Measurements from ENCODE around the gene SLC22A1.
"Not testable (repeated sequence)": the region's sequence is repeated elsewhere in the genome, so short reads cannot be mapped to it uniquely, and the experiment has no call there.

Gene SLC22A1

DNA sequence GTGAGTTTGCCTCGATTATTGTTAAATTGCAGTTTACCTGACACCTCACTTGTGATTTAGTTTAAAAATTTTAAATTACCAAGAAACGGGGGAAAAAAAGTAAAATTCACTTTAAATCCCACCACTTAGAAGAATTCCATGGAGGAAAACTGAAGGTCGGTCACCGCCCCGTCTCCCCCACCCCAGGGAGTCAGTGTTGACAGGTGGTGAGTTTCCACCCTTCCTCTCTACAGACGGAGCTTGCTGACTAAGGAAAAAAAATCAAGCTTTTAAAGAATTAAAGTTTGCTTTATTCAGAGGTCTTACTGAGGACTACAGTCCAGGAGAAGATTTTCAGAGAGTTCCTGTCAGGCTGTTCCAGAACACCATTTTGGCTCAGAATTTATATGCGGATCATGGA, 42.3 kb downstream of the SLC22A1 start:
- H3K27ac ChIP-seq = no peak overlapping the region
- H3K4me3 ChIP-seq = no peak overlapping the region

DNA sequence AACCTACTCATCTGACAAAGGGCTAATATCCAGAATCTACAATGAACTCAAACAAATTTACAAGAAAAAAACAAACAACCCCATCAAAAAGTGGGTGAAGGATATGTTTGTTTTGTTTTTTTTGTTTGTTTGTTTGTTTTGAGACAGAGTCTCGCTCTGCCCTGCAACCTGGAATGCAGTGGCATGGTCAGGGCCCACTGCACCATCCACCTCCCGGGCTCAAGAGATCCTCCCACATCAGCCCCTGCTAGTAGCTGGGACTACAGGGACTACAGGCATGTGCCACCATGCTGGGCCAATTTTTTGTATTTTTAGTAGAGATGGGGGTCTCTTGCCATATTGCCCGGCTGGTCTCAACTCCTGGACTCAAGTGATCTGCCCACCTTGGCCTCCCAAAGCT, 44.3 kb downstream of the SLC22A1 start:
- DNase-seq (ENCODE audit: low spot score) = not testable (repeated sequence)

More for the DNA sequence above, 42.3 kb downstream of the SLC22A1 start:
- no peak for DNase-seq (ENCODE audit: low spot score)
- TF ChIP-seq, protein P1, sequence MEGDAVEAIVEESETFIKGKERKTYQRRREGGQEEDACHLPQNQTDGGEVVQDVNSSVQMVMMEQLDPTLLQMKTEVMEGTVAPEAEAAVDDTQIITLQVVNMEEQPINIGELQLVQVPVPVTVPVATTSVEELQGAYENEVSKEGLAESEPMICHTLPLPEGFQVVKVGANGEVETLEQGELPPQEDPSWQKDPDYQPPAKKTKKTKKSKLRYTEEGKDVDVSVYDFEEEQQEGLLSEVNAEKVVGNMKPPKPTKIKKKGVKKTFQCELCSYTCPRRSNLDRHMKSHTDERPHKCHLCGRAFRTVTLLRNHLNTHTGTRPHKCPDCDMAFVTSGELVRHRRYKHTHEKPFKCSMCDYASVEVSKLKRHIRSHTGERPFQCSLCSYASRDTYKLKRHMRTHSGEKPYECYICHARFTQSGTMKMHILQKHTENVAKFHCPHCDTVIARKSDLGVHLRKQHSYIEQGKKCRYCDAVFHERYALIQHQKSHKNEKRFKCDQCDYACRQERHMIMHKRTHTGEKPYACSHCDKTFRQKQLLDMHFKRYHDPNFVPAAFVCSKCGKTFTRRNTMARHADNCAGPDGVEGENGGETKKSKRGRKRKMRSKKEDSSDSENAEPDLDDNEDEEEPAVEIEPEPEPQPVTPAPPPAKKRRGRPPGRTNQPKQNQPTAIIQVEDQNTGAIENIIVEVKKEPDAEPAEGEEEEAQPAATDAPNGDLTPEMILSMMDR (IDR thresholded peaks at IDR 0.05) = no peak

DNA sequence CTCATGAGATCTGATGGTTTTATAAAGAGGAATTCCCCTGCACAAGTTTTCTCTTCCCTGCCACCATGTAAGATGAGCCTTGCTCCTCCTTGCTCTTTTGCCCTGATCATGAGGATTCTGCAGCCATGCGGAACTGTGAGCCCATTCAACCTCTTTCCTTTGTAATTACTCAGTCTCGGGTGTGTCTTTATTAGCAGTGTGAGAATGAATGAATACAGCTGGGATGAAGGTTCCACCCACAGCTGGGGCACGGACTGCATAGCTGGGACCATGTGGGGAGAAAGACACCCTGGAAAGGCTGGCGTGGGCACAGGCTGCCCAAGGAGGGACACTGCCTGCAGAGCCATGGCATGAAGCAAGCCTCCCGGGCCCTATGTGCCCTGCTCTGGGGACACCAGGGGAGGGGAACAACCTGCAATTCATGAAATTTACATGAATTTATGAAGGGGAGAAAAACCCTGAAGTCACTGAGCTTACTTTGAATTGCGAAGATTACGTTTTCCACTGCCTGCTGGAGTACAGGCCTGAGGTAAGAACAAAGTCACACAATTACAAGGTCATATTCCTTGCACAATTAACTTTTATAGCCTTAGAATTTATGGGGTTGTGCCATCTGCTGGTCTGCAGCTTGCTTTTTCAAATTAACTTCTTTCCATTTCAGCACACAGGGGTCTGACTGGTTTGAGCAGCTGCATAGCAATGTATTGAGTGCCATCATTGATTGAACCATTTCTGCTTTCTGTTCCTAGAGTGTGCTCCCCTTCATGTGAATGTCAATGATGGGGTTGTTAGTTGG, 46.2 kb downstream of the SLC22A1 start:
- Histone ChIP-seq H3K4me3 (no peak overlapping the region), H3K27ac (no peak overlapping the region)
- no peak for DNase-seq (ENCODE audit: low spot score)
- TF ChIP-seq, protein P1 (IDR thresholded peaks at IDR 0.05) = no peak

More for the DNA sequence above, 44.3 kb downstream of the SLC22A1 start:
- H3K4me3 ChIP-seq, H3K27ac ChIP-seq: not testable (repeated sequence)

DNA sequence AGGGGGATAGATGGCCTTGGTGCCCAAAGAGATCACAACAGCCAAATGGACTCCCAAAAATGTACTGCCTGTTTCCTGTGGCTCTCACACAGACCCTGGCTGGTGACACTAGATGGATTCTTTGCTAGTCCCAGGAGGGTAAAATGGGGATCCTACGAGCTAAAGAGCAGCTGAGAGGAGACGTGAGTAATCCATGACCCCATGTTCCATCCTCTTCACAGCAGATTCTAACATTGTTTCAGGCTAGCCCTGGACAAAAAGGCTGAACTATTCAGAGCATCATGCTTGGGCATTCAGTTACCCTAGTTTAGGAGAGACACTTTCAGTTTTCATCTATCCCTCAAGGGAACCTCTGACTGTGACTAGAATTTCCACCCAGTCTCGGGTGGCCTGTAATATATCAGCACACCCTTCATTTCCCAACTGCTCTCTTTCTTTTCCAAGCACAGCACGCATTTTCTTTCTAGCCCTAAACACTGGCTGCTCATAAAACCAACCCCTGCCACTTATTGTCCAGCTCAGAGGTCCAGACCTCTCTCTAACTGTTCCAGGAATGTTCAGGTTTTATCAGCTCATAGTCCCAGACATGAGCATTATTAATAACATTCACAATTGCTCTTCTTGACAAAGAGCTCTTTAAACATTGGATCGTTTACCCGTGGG, 48.5 kb downstream of the SLC22A1 start:
- H3K4me3 ChIP-seq = no peak overlapping the region
- peak overlapping the region in 1 of 2 donors; percentile 17 for H3K27ac ChIP-seq
- DNase-seq (ENCODE audit: low spot score) = no peak
- TF ChIP-seq, protein P1 (IDR thresholded peaks at IDR 0.05) = no peak

DNA sequence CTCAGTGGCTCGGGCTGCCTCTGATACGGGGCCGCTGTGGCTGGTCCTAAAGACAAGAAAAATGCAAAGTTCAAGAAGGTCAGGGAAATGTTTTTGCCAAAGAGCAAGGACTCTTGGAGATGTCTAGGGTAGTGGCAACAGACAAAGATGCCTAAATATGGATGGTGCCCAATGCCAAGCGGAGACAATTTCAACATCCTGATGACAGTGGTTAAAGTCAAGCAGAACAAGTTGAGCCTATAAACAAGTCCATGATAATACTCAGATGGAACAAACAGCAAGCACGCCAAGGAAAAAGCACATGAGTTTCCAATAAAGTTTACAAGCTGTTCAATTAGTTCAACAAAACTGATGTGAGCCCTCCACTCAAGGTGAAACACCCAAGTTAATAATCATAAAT, 51.1 kb downstream of the SLC22A1 start:
- DNase-seq (ENCODE audit: low spot score) = no peak
- Histone ChIP-seq H3K27ac (no peak overlapping the region), H3K4me3 (no peak overlapping the region)
- TF ChIP-seq, protein P1 (IDR thresholded peaks at IDR 0.05) = no peak

DNA sequence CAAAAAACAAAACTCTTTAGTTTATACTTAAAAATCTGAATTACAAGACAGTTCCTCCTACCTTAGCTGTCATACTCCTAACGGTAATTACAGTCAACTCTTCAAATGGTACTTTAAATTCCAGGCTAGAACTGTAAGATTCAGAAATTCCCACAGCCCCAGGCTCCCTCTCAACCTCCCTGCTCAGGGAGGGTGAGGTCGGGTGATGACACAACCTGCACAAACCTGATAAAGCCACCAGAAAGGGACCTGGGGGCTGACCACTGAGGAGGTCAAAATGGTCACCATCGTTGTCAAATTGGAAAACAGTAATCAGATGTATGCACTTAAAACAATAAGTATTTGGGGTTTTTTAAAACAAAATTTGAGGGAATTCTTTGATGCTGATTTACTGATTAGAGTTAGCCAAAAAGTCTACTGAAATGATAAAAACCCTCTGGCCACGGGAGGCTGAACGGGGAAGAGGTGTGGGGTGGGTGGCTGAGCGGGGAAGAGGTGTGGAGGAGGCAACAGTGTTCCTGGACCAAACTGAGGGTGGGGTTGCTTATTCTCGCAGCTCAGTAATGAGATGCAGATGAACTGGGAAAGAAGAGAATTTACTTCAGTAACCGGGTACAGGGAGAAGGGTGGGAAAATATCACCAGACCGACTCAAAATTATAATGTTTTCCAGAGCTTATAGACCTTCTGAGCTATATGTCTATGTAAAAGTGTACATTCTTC, 52.4 kb downstream of the SLC22A1 start:
- no peak for DNase-seq (ENCODE audit: low spot score)
- TF ChIP-seq, protein P1 (IDR thresholded peaks at IDR 0.05) = no peak
- H3K27ac ChIP-seq = no peak overlapping the region
- H3K4me3 ChIP-seq = no peak overlapping the region

DNA sequence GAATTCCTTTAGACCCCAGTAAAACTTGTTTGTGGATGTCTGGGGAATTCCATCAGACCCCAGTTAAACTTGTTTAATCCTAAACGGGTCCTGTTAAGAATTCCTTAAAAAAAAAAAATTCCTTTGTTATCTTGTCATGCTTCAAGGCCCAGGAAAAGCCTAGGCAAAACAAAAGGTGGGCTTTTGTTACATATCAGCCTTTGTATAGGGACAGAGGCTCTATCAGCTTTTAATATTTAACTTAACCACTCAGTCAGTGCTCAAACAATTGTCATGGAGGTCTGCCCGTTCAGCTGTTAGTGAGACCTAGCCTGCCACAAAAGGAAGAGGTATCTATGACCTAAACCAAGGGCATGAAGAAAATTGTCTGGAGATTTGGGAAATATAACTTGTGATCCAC, 53.1 kb downstream of the SLC22A1 start:
- Histone ChIP-seq H3K27ac (no peak overlapping the region), H3K4me3 (no peak overlapping the region)
- TF ChIP-seq, protein P1 (IDR thresholded peaks at IDR 0.05) = no peak
- DNase-seq (ENCODE audit: low spot score) = no peak

All from coronary artery (tissue), 2 donors.